22Rv1 (cell line): ENCODE measurements around the gene MGST2.

Experiments
- H3K27ac ChIP-seq: fragments of 450-650 bp; 2 replicates; pipeline ENCODE4 v1.5.1; 2017
- CTCF ChIP-seq: fragments of 450-650 bp; IDR thresholded peaks from 2 replicates; pipeline ENCODE4 v1.5.1; 2017; ENCODE audit warnings: mild to moderate bottlenecking
- ZFX ChIP-seq: fragments of 450-650 bp; IDR thresholded peaks from 2 replicates; pipeline ENCODE4 v1.6.1; 2017; ENCODE audit warnings: antibody characterized with exemption, borderline replicate concordance

The MGST2 gene

GRCh38 chr4:139658185-139658584 is 7.4 kb upstream of the MGST2 start:
- H3K27ac ChIP-seq: no peak overlapping the region
- TF ChIP-seq CTCF: no peak
- TF ChIP-seq ZFX: no peak

GRCh38 chr4:139658586-139659382 is 6.8 kb upstream of the MGST2 start:
- no peak overlapping the region for H3K27ac ChIP-seq
- TF ChIP-seq CTCF (no peak), ZFX (no peak)

- no peak overlapping the region for H3K27ac ChIP-seq
- TF ChIP-seq ZFX: no peak
- TF ChIP-seq CTCF: no peak
Observed at GRCh38 chr4:139659735-139660424, 5.7 kb upstream of the MGST2 start.

- no peak overlapping the region for H3K27ac ChIP-seq
- no peak for TF ChIP-seq ZFX
Observed at GRCh38 chr4:139660568-139661043, 5.0 kb upstream of the MGST2 start.

- H3K27ac ChIP-seq: no peak overlapping the region
- TF ChIP-seq CTCF (no peak), ZFX (no peak)
Observed at GRCh38 chr4:139663561-139664138, 2.0 kb upstream of the MGST2 start.

GRCh38 chr4:139664442-139664841 is 1.2 kb upstream of the MGST2 start:
- TF ChIP-seq ZFX: no peak
- no peak for TF ChIP-seq CTCF
- no peak overlapping the region for H3K27ac ChIP-seq

- TF ChIP-seq ZFX (no peak), CTCF (no peak)
- H3K27ac ChIP-seq: peak overlapping the region; percentile 96
Observed at GRCh38 chr4:139665079-139665689, 435 bp upstream of the MGST2 start.
